GM21619 (cell line): Measurements from ENCODE around the gene ATP10A.
A peak's percentile ranks its signal among the peaks of the same experiment; 100 is the strongest.

ENCODE experiments used
- ATAC-seq: cut with Tn5 transposase; IDR thresholded peaks from one replicate; pipeline ENCODE4 v1.9.1; 2021; ENCODE audit not compliant: unreplicated experiment

Gene ATP10A

DNA sequence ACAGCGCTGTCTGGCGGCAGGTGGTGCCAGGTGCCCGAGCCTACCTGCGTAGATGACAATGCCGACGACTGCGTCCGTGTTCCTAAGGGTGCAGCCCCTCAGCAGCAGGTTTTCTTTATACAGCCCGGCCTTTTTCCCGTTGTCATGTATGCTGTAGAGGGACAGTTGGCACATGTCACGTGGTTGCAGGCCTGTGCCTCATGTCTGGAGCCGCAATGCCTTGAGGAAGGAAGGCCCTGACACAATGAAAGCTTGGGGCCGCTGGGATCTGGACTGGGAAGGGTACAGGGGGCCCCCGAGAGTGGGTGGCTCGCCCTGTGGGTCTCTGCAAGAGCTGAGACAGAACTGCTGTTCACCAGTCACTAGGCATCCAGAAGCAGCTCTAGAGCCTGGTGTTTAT, 136.0 kb downstream of the ATP10A start:
- ATAC-seq: no peak

DNA sequence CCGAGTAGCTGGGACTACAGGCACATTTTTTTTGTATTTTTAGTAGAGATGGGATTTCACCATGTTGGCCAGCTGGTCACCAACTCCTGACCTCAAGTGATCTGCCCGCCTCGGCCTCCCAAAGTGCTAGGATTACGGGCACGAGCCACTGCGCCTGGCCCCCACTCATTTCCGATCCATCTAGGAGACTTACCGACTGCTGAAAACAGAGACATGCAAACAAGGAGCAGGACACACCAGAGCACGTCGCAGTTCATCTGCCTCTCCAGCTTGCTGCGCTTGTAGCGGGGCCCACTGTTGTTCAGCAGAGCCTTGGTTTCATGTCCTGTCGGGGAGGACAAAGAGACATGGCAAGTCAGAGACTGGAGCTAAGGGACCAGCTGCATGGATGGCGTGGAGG, 137.4 kb downstream of the ATP10A start:
- no peak for ATAC-seq

DNA sequence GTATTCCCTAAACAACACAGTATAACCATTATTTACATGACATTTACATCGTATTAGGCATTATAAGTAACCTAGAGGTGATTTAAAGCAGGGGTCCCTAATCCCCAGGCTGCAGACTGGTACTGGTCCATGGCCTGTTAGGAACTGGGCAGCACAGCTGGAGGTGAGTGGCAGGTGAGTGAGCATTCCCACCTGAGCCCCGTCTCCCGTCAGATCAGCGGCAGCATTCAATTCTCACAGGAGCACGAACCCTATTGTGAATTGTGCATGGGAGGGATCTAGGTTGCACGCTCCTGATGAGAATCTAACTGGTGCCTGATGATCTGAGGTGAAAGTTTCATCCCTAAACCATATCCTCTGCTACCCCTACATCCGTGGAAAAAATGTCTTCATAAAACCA, 138.2 kb downstream of the ATP10A start:
- ATAC-seq: no peak

DNA sequence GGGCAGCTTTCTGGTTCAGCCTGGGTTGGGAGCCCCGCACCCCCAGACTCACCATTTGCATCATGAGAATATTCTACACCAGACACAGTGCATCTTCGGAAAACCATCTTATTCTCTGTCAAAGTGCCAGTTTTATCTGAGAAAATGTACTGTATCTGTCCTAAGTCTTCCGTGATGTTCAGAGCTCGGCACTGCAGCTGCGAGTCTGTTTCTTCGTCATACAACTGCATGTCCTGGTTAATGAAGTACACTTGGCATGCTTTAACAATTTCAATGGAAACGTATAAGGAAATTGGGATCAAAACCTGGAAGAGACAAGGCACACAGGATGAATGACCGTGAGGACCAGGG, 141.5 kb downstream of the ATP10A start:
- no peak for ATAC-seq

DNA sequence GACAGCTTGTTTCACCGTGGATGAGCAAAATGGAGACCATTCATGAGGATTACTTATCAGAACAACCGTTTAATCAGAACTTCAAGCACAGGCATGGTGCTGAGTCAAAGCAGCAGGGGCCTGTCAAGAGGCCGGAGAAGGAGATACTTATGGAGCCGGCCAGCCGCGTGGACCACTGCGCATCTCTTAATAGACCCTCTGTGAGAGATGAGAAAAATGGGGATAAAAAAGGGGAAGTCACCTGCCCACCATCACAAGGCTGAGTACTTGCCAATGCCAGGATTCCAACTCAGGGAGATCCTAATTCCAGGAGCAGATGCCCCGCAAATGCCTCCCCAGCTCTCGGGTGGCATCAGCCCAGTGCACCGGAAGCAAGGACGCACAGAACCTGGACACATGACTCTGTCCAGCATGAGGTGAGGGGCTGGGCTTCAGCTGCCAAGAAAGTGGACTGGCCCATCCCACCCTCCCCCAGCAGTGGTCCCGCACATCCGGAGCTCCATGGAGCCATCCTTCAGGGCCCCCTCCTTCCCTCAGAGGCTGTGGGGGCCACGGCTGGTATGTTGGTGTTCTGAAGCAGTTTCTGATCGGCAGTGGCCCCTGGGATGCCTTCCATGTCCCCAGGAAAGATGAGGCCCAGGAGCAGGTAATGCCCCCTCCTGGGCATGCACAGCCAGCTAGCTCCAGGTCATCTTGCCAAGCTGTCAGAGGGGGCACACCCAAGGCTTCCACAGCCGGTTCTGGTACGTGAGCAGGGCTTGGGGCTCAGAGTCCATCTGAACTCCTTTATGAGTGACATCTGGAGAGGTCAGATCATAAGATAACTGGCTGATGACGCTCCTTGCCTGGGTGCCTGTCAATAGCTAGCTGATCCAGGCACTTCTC, 143.8 kb downstream of the ATP10A start:
- ATAC-seq: no peak

DNA sequence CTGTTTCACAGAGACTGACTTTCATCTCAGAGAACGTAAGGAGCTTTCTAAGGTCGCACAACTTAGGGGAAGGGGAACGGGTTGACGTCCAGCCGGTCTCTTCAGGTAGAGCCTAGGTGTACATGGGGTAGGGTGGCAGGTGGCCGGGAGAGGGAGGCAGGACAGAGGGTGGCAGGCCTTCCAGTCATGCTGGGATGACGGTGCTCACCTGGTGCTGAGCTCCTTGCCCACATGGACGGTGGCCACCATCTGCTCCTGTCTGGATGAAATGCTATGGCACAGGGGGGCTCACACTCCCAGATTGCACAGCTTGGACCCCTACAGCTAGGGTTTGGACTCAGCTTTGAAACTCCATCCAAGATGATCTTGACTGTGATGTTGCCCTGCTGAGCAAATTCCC, 144.5 kb downstream of the ATP10A start:
- no peak for ATAC-seq

DNA sequence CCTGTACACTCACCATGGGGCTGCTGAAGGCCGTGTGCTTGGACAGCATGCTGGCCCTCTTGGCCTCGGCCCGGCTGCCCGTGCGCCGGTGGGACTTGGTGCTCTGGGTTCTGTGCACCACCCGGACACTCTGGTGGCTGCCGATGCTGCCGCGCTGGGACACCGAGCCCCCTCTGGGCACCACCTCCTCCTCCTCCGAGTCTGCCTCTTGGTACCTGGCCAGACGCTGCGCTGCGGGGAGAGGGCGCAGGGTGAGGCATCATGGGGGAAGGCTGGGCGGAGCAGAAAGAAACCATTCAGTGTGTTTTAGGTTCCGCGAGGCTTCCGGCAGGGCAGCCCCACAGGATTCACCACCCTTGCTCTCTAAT, 145.0 kb downstream of the ATP10A start:
- ATAC-seq: no peak

DNA sequence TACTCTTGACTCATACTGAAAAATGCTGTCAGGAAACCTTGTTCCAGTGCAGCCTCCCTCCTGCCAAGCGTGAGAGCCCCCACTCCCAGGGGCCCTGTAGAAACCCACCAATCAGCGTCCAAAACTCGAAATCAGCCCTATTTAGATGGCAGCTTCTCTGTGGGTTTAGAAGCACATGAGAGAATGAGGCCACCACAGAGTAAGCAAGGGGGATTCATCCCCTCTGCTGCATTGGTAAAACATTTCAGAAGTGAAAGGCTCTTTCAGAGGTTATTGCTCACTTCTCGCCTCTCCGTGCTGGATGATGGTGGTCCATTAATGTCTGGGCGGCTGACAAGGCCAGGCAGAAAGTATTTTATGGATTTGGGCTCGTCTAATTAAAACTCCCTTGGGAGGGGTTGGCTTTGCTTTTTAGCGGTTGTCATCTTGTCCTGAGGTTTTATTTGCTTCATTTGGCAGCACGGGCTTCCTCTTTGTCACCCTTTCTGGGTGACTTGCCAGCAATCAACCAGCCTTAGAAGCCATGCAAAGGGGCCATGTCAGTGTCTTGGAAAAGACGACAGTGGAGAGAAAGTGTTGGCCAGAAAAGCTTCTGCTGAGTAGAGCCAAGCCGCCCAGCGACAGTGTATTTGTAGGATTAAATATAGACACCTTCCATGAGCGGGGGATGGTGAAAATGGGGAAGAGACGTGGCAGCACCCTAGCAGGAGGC, 145.5 kb downstream of the ATP10A start:
- ATAC-seq: peak; percentile 66

DNA sequence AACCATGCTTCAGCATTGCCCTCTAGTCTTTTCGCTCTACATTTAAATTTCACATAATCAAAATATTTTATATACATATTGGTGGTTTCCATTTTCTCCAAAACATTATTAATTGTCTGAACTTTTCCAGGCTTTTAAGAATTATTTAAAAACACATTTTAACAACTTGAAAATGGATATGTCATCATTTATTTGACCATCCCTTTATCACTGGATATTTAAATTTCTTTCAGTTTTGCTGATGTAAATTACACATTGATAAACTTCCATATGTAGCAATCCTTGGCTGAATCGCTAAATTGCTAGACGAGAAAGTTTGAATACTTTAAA, 146.0 kb downstream of the ATP10A start:
- no peak for ATAC-seq

DNA sequence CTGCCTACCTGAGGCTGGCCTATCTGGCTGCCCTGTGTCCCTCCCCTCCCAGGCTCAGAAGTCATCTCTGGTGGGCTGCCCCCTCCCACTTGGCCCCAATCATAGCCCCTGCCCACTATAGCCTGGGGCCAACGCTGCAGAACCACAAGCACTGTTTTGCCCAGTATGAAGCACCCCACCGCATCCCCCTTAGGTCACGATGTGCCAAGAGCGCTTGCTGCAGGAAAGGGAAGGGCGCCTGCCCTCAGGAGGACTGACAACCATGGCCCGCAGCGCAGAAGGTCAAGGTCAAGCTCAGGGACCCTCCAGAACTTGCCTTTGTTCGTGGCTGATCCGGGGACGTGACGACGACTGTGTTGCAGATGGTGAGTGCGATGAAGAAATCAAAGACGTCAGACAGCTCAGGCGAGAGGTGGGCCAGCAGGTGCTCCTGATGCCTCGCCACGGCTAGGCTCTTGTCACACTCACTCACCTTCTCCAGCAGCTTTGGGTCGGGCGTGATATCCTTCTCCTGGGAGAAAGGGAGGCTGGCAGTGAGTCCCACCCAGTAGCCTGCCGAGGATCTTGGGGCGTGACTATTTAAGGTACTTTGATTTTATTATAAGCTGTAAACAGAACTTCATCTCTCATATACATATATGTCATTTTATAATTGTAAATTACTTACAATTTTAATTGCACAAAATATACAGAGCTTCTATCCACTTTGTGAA, 146.6 kb downstream of the ATP10A start:
- ATAC-seq: no peak

DNA sequence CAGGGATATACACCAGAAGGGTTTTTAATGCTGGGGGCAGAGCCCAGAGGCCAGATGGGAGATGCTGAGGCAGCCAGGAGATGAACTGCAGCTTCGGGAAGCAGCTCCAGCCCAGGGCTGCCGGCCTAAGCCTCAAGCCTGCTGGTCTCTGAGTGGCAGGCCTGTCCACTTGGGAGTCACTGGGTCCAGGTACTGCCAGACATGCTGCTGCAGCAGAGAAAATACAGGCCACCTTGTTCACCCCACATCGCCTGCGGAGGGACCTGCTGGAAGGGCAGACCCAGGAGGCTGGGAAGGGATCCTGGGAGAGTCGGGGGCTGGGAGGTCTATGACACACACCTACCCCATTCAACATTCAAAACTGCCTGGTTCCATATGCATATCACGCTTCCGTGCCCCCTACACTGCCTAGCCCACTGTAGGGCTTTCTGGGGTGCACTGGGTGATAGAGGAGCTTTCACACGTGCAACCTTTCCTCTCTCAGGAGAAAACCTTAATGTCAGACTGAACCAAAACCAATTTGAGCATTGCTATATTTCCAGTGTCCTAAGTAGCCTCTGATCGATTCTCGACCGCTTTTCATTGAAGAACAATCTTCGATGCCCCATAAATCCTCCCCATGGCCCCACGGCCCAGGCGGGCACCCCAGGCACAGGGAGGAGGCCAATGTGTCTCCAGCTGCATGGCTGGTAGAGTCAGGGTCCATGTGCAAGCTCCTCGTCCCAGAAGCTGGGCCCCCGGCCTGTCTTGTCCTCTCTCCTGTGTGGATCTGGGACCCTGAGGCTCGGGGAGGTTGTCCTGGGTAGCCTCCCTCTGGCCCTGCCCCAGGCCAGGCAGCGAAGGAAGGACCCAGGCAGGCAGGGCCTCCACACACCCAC, 147.4 kb downstream of the ATP10A start:
- ATAC-seq: no peak

DNA sequence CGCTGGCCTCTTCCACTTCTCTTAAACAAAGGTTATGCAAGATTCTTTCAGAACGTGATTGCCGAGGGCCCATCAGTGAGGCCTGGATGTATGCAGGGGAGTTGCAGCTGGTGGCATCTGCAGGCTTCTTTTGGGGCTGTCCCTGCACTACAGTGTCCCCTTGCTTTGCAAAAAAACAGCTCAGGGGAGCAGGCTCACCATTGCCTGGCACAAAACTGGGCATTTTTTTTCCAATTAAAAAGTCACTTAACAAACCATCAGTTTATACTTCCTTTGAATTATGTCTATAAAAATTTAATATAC, 148.6 kb downstream of the ATP10A start:
- no peak for ATAC-seq

DNA sequence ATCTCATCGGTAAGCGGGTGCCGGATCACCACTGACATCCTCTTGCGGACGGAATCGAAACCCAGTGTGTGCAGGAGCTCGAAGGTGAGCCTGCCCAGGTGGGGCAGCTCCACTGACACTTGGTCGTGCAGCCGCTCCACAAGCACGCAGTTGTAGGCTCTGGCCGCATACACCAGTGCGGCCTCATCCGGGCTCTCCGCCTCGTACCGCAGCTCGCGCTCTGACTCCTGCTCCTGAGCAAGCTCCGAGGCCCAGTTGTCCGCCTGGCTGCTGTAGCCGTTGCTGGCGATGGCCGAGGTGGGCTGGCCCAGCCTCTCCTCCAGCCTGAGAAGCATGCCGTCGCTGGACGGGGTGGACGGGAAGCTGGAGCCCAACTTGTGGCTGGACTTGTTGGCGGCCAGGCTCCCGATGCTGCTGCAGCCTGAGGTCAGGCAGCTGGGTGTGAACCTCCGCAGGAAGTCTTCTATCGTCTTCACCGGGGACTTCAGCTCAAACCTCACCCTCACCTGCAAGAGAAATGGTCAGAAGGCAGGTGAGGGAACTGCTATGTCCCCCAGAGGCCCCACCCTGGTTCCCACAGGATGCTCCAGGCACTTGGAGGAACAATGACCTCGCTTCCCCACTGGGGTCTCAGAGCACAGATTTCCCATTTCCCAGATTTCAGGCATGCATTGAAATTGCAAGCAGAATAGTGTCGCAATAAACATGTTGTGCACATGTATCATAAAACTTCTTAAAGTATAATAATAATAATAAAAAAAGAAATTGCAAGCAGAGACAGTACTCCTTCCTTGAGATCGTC, 149.2 kb downstream of the ATP10A start:
- no peak for ATAC-seq

DNA sequence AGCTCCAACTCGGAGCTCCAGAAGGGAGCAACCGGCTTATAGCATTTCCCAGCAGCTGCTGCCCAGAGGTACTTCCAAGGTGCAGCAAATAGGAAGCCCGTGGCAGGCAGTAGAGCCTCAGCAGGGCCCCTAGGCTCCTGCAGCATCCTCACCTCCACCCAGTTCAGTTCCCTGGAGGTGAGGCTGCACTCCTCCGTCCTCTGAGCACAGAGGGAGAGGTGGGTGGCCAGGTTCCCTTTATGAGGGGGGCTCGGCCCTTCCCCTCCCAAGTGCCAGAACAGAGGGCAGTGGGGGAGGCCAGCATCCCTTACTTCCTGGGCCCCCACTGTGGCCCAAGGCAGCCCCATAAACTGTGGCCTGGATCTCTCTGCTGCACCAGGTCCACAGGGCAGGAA, 150.2 kb downstream of the ATP10A start:
- ATAC-seq: no peak

DNA sequence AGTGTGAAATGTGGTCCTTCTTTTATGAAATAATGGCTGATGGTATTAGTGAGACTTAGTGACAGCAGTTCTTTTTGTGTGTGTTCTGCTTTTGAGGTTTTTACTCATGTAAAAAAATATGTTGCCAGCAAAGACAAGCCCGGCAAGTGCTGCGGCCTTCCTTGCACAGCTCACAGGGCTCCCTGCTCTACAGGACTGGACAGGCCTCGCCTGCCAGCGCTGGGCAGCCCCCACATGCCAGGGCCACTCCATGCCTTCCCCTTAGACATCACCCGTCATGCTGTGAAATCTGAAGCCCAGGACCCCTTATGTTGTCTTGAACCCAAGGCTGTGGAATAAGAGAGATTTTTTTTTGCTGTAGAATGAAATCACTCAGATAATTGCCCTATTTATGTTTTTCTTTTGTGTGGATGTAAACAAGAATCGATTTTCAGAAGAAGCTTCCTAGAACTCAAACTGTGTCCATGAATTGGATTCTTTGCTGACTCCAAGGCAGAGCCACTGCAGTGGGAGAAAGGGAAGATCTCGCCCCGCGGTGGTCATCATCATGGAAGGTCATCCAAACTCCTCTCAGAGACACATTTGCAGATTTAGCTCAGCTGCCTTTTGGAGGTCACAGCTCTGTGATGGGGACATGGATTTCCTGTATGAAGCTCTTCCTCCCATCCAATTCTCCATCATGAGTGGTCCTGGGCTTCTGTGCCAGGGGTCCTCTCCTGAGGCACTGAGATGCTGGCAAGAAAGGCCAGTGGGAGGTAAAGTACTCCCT, 150.8 kb downstream of the ATP10A start:
- no peak for ATAC-seq

DNA sequence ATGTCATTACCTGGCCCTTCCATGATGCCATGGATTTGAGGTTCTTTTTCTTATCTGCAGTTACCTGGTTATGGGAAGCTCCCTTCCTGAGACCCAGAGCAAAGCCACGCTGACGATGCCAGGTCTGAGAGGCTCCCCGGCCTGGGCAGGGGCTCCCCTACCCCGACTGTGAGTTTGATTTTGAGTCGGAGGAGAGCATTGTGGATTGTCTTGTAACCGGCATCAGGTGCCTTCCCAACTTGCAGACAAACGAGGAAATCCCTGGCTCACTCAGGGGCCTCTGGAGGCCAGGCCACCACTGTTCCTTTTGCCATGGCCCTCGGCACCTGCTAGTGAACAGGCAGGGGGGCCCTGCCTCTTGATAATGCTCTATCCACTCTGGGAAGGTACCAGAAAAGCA, 151.4 kb downstream of the ATP10A start:
- no peak for ATAC-seq

DNA sequence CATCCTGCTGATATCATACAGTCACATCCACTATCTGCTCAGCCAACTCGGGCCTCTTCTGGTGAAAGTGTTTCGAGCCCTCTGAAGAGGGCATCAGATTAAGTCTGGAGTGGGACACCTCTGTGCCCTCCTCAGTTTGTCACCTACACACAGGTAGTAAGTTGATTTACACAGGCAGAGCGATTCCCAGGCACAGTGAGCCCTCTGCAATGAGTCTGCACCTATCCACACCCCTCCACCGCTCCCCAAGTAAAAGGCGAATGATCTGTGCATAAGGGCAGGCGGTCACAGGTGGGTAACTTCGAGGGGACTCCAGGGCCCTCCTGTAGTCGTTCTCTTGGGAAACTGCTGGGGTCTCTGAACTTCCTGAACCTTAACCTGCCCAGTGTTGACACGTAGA, 152.0 kb downstream of the ATP10A start:
- no peak for ATAC-seq

DNA sequence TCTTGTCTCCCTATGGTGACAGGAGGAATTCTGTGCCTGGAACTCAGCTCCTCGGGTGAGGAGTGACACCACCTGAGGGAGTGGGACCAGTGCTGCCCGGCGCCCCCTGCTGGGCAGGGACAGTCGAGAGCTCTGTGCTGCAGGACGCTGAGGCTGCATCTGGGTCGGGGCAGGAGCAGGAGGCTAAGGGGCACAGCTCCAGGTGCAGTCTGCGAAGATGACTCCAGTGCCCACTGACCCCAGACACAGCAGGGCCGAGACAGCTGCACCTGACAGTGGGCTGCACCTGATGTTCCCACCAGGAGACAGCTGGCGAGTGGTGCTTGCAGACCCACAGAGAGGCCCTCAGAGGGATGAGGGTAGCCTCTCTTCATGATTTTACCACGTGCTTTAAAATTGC, 152.9 kb downstream of the ATP10A start:
- ATAC-seq: no peak

DNA sequence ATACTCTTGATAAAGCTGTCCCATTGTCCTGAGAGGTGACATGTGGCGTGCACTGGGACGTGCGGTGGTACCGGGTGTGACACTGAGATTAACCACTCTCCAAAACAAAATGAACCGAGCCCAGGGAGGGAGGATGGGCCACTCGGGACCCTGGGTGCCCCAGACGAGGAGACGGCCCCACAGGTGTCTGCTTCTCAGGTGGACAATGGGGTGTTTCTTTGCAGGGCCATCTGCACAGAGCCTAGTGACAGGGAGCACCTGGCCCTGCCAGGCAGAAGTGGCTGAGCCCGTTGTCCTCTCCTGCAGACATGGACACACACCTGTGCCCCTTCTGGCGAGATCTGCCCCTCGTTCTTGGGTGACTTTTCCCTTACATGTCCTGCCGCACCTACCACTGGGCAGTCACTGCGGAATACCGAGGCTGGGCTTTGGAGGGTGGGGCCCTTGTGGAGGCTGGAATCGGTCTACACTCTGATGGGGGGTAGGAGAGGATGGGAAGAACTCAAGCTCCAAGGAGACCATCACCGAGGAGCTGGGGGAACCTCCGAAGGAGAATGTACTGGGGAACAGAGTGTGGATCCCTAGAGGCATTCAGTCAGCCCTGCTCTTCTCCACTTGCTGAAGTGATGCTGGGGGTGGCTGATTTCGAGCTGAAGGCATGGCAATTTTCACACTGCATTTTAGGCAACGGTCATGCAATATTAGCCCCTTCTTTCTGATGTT, 153.5 kb downstream of the ATP10A start:
- ATAC-seq: no peak
